ENCODE results near the gene TOR4A. TPM values are rescaled to one million over a fixed set of nuclear protein-coding genes. Genes with fewer than 3 reads are reported as not detected.

TOR4A gene
- total and polyA plus RNA-seq, 2 donors = 2.0 to 8.1 TPM

GRCh38 chr9:137311986-137312851, 34.7 kb downstream of the TOR4A start:
- WGBS = 82% methylated on average over 28 of the region's 28 CpGs
- no peak for DNase-seq (ENCODE audit: extremely low spot score)
- Histone ChIP-seq H3K4me1 (ENCODE audit: insufficient read depth) (no peaks in the 10 kb centered on the region), H3K27ac (ENCODE audit: low read depth) (peak overlapping the region; percentile 50), H3K36me3 (ENCODE audit: insufficient read depth) (no peaks in the 10 kb centered on the region), H3K4me3 (ENCODE audit: low read depth, low read length) (no peak overlapping the region)

GRCh38 chr9:137312852-137313325, 35.4 kb downstream of the TOR4A start:
- Histone ChIP-seq H3K4me1 (ENCODE audit: insufficient read depth) (no peaks in the 10 kb centered on the region), H3K27ac (ENCODE audit: low read depth) (no peak overlapping the region), H3K36me3 (ENCODE audit: insufficient read depth) (no peaks in the 10 kb centered on the region), H3K4me3 (ENCODE audit: low read depth, low read length) (no peak overlapping the region)
- DNase-seq (ENCODE audit: extremely low spot score) = no peak
- 87% methylated on average over 6 of the region's 6 CpGs for WGBS

GRCh38 chr9:137313326-137313936, 35.9 kb downstream of the TOR4A start:
- DNase-seq (ENCODE audit: extremely low spot score) = no peak
- 72% methylated on average over 9 of the region's 9 CpGs for WGBS
- Histone ChIP-seq H3K4me3 (ENCODE audit: low read depth, low read length) (no peak overlapping the region), H3K4me1 (ENCODE audit: insufficient read depth) (no peaks in the 10 kb centered on the region), H3K27ac (ENCODE audit: low read depth) (no peak overlapping the region), H3K36me3 (ENCODE audit: insufficient read depth) (no peaks in the 10 kb centered on the region)

- 73% methylated on average over 24 of the region's 24 CpGs for WGBS
- no peaks in the 10 kb centered on the region for H3K4me1 ChIP-seq (ENCODE audit: insufficient read depth)
- no peak for DNase-seq (ENCODE audit: extremely low spot score)
- H3K36me3 ChIP-seq (ENCODE audit: insufficient read depth) = no peaks in the 10 kb centered on the region
- no peak overlapping the region for H3K4me3 ChIP-seq (ENCODE audit: low read depth, low read length)
- H3K27ac ChIP-seq (ENCODE audit: low read depth) = no peak overlapping the region
These were observed 36.5 kb downstream of the TOR4A start for GRCh38 chr9:137313956-137314560.

GRCh38 chr9:137314561-137315560, 37.3 kb downstream of the TOR4A start:
- DNase-seq (ENCODE audit: extremely low spot score) = no peak
- Histone ChIP-seq H3K36me3 (ENCODE audit: insufficient read depth) (no peaks in the 10 kb centered on the region), H3K4me3 (ENCODE audit: low read depth, low read length) (no peak overlapping the region), H3K27ac (ENCODE audit: low read depth) (peak overlapping the region; percentile 32), H3K4me1 (ENCODE audit: insufficient read depth) (no peaks in the 10 kb centered on the region)
- 67% methylated on average over 42 of the region's 42 CpGs for WGBS

GRCh38 chr9:137315581-137316011, 38.1 kb downstream of the TOR4A start:
- H3K36me3 ChIP-seq (ENCODE audit: insufficient read depth) = no peaks in the 10 kb centered on the region
- H3K4me1 ChIP-seq (ENCODE audit: insufficient read depth) = no peaks in the 10 kb centered on the region
- no peak overlapping the region for H3K4me3 ChIP-seq (ENCODE audit: low read depth, low read length)
- H3K27ac ChIP-seq (ENCODE audit: low read depth) = no peak overlapping the region
- no peak for DNase-seq (ENCODE audit: extremely low spot score)
- WGBS = 22% methylated on average over 18 of the region's 18 CpGs

GRCh38 chr9:137316012-137316981, 38.8 kb downstream of the TOR4A start:
- Histone ChIP-seq H3K4me1 (ENCODE audit: insufficient read depth) (no peaks in the 10 kb centered on the region), H3K36me3 (ENCODE audit: insufficient read depth) (no peaks in the 10 kb centered on the region), H3K4me3 (ENCODE audit: low read depth, low read length) (no peak overlapping the region), H3K27ac (ENCODE audit: low read depth) (no peak overlapping the region)
- 5% methylated on average over 78 of the region's 83 CpGs for WGBS
- no peak for DNase-seq (ENCODE audit: extremely low spot score)

- WGBS = 88% methylated on average over 19 of the region's 19 CpGs
- H3K27ac ChIP-seq (ENCODE audit: low read depth) = no peak overlapping the region
These were observed 39.6 kb downstream of the TOR4A start for GRCh38 chr9:137317021-137317717.

GRCh38 chr9:137317718-137318511, 40.4 kb downstream of the TOR4A start:
- Histone ChIP-seq H3K36me3 (ENCODE audit: insufficient read depth) (no peaks in the 10 kb centered on the region), H3K4me3 (ENCODE audit: low read depth, low read length) (no peak overlapping the region), H3K27ac (ENCODE audit: low read depth) (no peak overlapping the region), H3K4me1 (ENCODE audit: insufficient read depth) (no peaks in the 10 kb centered on the region)
- 77% methylated on average over 24 of the region's 24 CpGs for WGBS
- no peak for DNase-seq (ENCODE audit: extremely low spot score)

More at GRCh38 chr9:137317021-137317717, 39.6 kb downstream of the TOR4A start:
- no peaks in the 10 kb centered on the region for H3K4me1 ChIP-seq (ENCODE audit: insufficient read depth)
- DNase-seq (ENCODE audit: extremely low spot score) = no peak
- H3K36me3 ChIP-seq (ENCODE audit: insufficient read depth) = no peaks in the 10 kb centered on the region
- H3K4me3 ChIP-seq (ENCODE audit: low read depth, low read length) = no peak overlapping the region

- WGBS = 80% methylated on average over 18 of the region's 18 CpGs
- no peak for DNase-seq (ENCODE audit: extremely low spot score)
These were observed 41.1 kb downstream of the TOR4A start for GRCh38 chr9:137318602-137319001.

More at GRCh38 chr9:137318602-137319001, 41.1 kb downstream of the TOR4A start:
- no peaks in the 10 kb centered on the region for H3K36me3 ChIP-seq (ENCODE audit: insufficient read depth)
- H3K4me1 ChIP-seq (ENCODE audit: insufficient read depth) = no peaks in the 10 kb centered on the region
- no peak overlapping the region for H3K27ac ChIP-seq (ENCODE audit: low read depth)
- H3K4me3 ChIP-seq (ENCODE audit: low read depth, low read length) = no peak overlapping the region
